Neural cell (in vitro differentiated cells): ENCODE measurements around the gene GAS5.

Experiments used
- EZH2 ChIP-seq: fragments of 200-600, 300-800 bp; shearing (Covaris generic), sonication (generic); IDR thresholded peaks from 2 replicates; pipeline ENCODE4 v1.6.1; 2014; ENCODE audit warnings: antibody characterized with exemption, low read length, borderline replicate concordance, mild to moderate bottlenecking; ENCODE audit not compliant: insufficient read depth, poor library complexity, severe bottlenecking
- RAD21 ChIP-seq: fragments of 450-650 bp; conservative IDR thresholded peaks from 2 replicates; pipeline ENCODE4 v1.6.1; 2014; ENCODE audit warnings: antibody characterized with exemption, mild to moderate bottlenecking, moderate library complexity
- SMC3 ChIP-seq: fragments of 450-650 bp; conservative IDR thresholded peaks from 2 replicates; pipeline ENCODE4 v1.6.1; 2014; ENCODE audit warnings: antibody characterized with exemption, mild to moderate bottlenecking, moderate library complexity; ENCODE audit not compliant: poor library complexity
- TF ChIP-seq, protein P1 (sequence below): fragments of 450-650 bp; IDR thresholded peaks from 2 replicates; pipeline ENCODE4 v1.5.1; 2014; ENCODE audit warnings: antibody characterized with exemption, mild to moderate bottlenecking, moderate library complexity; ENCODE audit not compliant: poor library complexity, severe bottlenecking

- TF ChIP-seq, protein P1, sequence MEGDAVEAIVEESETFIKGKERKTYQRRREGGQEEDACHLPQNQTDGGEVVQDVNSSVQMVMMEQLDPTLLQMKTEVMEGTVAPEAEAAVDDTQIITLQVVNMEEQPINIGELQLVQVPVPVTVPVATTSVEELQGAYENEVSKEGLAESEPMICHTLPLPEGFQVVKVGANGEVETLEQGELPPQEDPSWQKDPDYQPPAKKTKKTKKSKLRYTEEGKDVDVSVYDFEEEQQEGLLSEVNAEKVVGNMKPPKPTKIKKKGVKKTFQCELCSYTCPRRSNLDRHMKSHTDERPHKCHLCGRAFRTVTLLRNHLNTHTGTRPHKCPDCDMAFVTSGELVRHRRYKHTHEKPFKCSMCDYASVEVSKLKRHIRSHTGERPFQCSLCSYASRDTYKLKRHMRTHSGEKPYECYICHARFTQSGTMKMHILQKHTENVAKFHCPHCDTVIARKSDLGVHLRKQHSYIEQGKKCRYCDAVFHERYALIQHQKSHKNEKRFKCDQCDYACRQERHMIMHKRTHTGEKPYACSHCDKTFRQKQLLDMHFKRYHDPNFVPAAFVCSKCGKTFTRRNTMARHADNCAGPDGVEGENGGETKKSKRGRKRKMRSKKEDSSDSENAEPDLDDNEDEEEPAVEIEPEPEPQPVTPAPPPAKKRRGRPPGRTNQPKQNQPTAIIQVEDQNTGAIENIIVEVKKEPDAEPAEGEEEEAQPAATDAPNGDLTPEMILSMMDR: no peak
- TF ChIP-seq RAD21 (no peak), SMC3 (no peak), EZH2 (no peak)
Measured at GRCh38 chr1:173860065-173860464, 7.7 kb downstream of the GAS5 start.
